ENCODE data around the gene CHST11. TPM values are rescaled to one million over a fixed set of nuclear protein-coding genes. Genes with fewer than 3 reads are reported as not detected.

Gene CHST11
- total and polyA plus RNA-seq, 9 of the 15 experiments (the other 6 are each of a cell fraction or from before 2014, with no cell fraction given), result 2.3 to 38.7 (median 15.0) TPM

- FAIRE-seq, result peak; percentile 54
- H3K9ac ChIP-seq (ENCODE audit: insufficient read depth in 1 of 2, low read depth in 2 of 2, low read length in 2 of 2), result no peak overlapping the region
- intact Hi-C loops (cut with micrococcal nuclease), result loop anchor here (5.0 kb wide), 1 partner anchor 347 kb away; no protein-coding TSS in a partner anchor
- H2AFZ ChIP-seq (ENCODE audit: low read depth, low read length), result no peak overlapping the region
- 6% methylated on average over 1 of the region's 1 CpG for WGBS (ENCODE audit: insufficient coverage, low coverage, missing lambda C conversion rate)
- H3K27me3 ChIP-seq (ENCODE audit: control insufficient read depth in 2 of 2, insufficient read depth in 2 of 2, low read length in 2 of 2), result no peaks in the 10 kb centered on the region
- POLR2A ChIA-PET, result interaction anchor here (0.5 kb wide), 1 partner anchor 25 kb away, joined by 3 read pairs; no protein-coding TSS in a partner anchor
- TF ChIP-seq DPF2 (IDR thresholded peaks at IDR 0.05) (0 out of 2 replicates have a peak, but pooled peaks have one; percentile 23), NFRKB (IDR thresholded peaks at IDR 0.05; ENCODE audit: low read depth) (no peak), RAD21 (CRISPR knock-in tag; conservative IDR thresholded peaks at IDR 0.05 in 1 of 2, IDR thresholded peaks at IDR 0.05 in 1 of 2) (no peak), ETV1 (tag; conservative IDR thresholded peaks at IDR 0.05; ENCODE audit: low read depth) (0 out of 2 replicates have a peak, but pooled peaks have one; percentile 31), BCOR (IDR thresholded peaks at IDR 0.05) (no peak), CBFA2T3 (IDR thresholded peaks at IDR 0.05) (peak; percentile 41; the same call in 1 of the 2 replicates), ELF4 (CRISPR knock-in tag; IDR thresholded peaks at IDR 0.05) (no peak)
- TF ChIP-seq, protein P1, sequence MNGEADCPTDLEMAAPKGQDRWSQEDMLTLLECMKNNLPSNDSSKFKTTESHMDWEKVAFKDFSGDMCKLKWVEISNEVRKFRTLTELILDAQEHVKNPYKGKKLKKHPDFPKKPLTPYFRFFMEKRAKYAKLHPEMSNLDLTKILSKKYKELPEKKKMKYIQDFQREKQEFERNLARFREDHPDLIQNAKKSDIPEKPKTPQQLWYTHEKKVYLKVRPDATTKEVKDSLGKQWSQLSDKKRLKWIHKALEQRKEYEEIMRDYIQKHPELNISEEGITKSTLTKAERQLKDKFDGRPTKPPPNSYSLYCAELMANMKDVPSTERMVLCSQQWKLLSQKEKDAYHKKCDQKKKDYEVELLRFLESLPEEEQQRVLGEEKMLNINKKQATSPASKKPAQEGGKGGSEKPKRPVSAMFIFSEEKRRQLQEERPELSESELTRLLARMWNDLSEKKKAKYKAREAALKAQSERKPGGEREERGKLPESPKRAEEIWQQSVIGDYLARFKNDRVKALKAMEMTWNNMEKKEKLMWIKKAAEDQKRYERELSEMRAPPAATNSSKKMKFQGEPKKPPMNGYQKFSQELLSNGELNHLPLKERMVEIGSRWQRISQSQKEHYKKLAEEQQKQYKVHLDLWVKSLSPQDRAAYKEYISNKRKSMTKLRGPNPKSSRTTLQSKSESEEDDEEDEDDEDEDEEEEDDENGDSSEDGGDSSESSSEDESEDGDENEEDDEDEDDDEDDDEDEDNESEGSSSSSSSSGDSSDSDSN (IDR thresholded peaks at IDR 0.05; ENCODE audit: borderline replicate concordance in 1 of 2, low read depth in 2 of 2, low read length in 2 of 2), result no peak
- H3K4me3 ChIP-seq, result no peak overlapping the region
- H3K4me1 ChIP-seq (replicated peaks in 1 of 2; ENCODE audit: control insufficient read depth in 2 of 2, insufficient read depth in 2 of 2, low read length in 2 of 2), result peaks cover 10 to 39% of the 10 kb centered on the region in 2 experiments; a peak in 4 of 5 replicates
- DNase-seq (ENCODE audit: extremely low read depth in 1 of 4, low spot score in 3 of 4), result peak in 2 of 4 experiments; percentile 39 to 43
- in situ Hi-C loops (cut with MboI), result no loop called here
- CTCF ChIA-PET (ENCODE audit: low intra/inter-chr PET ratio), result no interaction called here
- H3K27ac ChIP-seq (ENCODE audit: extremely low read depth, low read depth, low read length), result no peak overlapping the region
- no peak overlapping the region for H3K4me2 ChIP-seq (ENCODE audit: insufficient read depth, low read length)
- no TSS peak for BruUV-seq (replicated peaks)
- H3K36me3 ChIP-seq (ENCODE audit: control insufficient read depth, insufficient read depth, low read length), result peaks cover 13% of the 10 kb centered on the region; the same call in 1 of the 3 replicates
- ATAC-seq, result peak; percentile 51
- H3K9me3 ChIP-seq (replicated peaks; ENCODE audit: control insufficient read depth, insufficient read depth, low read depth, low read length), result no peaks in the 10 kb centered on the region
- peaks cover 3% of the 10 kb centered on the region for H3K9me1 ChIP-seq (ENCODE audit: control insufficient read depth, insufficient read depth, low read length)
- H4K20me1 ChIP-seq (replicated peaks; ENCODE audit: control insufficient read depth, insufficient read depth, low read length), result peaks cover 6% of the 10 kb centered on the region; the same call in 1 of the 2 replicates
- peaks cover 30% of the 10 kb centered on the region; the same call in 2 of the 3 replicates for H3K79me2 ChIP-seq (ENCODE audit: control insufficient read depth, insufficient read depth, low read length)
Observed at GRCh38 chr12:104729091-104729490, 272.3 kb downstream of the CHST11 start.
